T-helper 2 cell treated with Interferon-gamma antibody and Interleukin-4, amounts not matched to agents 5 μg/mL and 100 μg/mL, for 36 hours (primary cell): Measurements from ENCODE around the gene SH3TC1.
A peak's percentile ranks its signal among the peaks of the same experiment; 100 is the strongest.

Experiments
- DNase-seq: peaks from one replicate; pipeline ENCODE4 v3.0.0; 2021; ENCODE audit warnings: low spot score
- H3K27ac Mint-ChIP-seq: one replicate; pipeline ENCODE4 v1.8.0; 2021; ENCODE audit warnings: mild to moderate bottlenecking, mixed read lengths
- H3K27me3 Mint-ChIP-seq: one replicate; pipeline ENCODE4 v1.8.0; 2021; ENCODE audit warnings: low read depth, mixed read lengths
- H3K36me3 Mint-ChIP-seq: one replicate; pipeline ENCODE4 v1.8.0; 2021; ENCODE audit warnings: low read depth, mixed read lengths
- H3K4me1 Mint-ChIP-seq: one replicate; pipeline ENCODE4 v1.8.0; 2021; ENCODE audit warnings: low read depth, mixed read lengths
- H3K4me3 Mint-ChIP-seq: one replicate; pipeline ENCODE4 v1.8.0; 2022; ENCODE audit warnings: mild to moderate bottlenecking, moderate library complexity, mixed read lengths
- H3K9me3 Mint-ChIP-seq: one replicate; pipeline ENCODE4 v1.8.0; 2021; ENCODE audit warnings: mixed read lengths

Gene SH3TC1

DNA sequence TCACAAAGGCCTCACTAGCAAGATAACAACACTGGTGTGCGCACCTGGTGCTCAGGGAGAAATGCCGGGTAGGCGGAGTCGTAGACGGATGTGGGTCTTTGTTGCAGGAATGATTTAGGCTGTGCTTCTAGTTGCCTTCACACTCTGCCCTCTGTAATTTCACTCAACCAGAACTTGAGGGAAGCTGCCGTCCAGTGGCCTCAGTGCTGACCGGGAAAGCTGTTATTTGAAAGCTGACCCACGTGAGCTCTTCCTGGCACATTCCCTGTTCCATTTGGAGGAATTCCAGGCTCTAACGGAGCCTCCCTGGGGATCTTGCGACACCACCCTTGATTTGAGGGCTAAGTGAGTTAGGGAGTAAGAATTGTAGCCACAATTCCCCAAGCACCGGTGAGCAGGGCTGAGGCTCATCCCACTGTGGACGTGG, 15.9 kb downstream of the SH3TC1 start:
- Mint-ChIP-seq H3K27ac (no peak overlapping the region), H3K4me1 (peaks cover 7% of the 10 kb centered on the region), H3K9me3 (no peaks in the 10 kb centered on the region), H3K4me3 (no peak overlapping the region), H3K27me3 (no peaks in the 10 kb centered on the region), H3K36me3 (peaks cover 2% of the 10 kb centered on the region)
- DNase-seq = no peak

DNA sequence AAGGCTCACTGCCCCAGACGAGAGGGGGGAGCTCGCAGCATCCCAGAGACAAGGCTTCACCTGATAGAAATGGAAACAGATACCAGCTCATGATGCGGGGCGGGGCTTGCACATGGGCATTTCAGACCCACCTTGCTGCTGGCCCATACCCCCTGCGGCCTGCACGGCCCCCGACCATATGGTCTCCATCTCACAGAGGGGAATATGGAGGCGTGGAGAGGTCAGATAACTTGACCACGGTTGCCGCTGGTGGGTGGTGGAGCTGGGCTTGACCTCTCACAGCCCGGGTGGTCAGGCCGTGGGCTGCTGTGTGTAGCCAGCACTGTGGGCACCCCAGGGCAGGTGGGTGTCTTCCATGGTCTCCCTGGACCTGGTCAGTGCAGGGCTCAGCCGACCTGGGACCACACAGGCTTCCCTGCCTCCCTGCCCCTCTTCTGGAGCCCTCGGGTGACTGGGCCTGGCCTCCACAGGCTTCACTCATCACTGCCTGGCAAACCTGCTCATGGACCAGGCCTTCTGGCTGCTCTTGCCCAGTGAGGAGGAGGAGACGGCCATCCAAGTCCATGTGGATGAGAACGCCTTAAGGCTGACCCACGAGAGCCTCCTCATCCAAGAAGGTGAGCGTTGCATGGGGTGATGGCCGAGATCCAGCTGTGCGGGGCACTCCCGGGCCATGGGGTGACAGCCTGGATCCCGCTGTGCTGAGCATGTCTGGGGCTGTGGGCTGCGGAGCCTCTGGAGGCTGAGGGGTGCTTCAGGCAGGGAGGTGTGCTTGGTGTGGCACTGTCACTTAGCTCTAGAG, 16.8 kb downstream of the SH3TC1 start:
- H3K36me3 Mint-ChIP-seq = peaks cover 5% of the 10 kb centered on the region
- no peak overlapping the region for H3K4me3 Mint-ChIP-seq
- no peak overlapping the region for H3K27ac Mint-ChIP-seq
- DNase-seq = no peak
- H3K27me3 Mint-ChIP-seq = no peaks in the 10 kb centered on the region
- H3K9me3 Mint-ChIP-seq = no peaks in the 10 kb centered on the region
- peaks cover 7% of the 10 kb centered on the region for H3K4me1 Mint-ChIP-seq

DNA sequence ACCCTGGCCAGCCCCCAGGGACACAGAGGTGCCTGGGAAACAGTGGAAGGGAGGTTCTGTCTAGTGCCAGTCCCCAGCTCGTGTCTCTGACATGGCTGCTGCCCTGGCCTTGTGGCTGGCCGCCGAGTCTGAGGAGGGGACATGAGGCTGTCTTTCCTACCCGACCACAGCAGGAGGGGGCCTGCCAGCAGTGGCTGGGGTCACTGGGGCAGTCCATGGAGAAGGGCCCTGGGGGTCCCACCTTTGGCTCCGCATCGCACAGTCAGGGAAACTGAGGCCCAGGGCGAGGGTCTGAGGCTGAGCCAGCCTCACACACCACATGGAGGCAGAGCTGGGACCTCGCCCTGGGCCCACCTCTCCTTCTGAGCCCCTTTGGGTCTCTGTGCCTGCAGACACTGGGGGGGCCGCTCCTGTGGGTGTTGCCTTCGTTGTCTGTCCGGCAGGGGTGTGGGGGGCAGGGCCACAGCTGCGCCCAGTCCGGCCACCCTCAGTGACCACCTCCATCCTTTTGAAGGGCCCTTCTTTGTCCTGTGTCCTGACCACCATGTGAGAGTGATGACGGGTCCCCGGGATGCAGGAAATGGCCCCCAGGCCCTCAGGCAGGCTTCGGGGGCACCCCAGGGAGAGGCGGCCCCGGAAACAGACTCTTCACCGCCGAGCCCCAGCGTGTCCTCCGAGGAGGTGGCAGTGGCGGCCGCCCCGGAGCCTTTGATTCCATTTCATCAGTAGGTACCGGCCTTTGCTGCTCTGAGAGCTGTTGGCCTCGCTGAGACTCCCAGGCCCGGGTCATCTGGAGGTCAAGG, 17.6 kb downstream of the SH3TC1 start:
- no peaks in the 10 kb centered on the region for H3K9me3 Mint-ChIP-seq
- no peak overlapping the region for H3K27ac Mint-ChIP-seq
- no peaks in the 10 kb centered on the region for H3K27me3 Mint-ChIP-seq
- no peak overlapping the region for H3K4me3 Mint-ChIP-seq
- DNase-seq = no peak
- peaks cover 8% of the 10 kb centered on the region for H3K36me3 Mint-ChIP-seq
- peaks cover 12% of the 10 kb centered on the region for H3K4me1 Mint-ChIP-seq

DNA sequence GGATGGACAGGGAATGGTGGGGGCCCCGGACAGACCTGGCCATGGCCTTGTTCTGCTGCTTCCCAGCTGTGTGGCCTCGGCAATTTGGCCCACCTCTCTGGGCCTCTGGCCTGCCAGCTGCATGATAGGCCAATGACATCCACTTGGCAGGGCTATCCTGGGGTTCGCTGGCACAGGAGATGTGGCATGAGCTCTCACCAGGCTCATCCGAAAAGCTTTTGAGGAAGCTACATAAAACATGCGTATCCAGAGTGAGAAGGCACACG, 18.1 kb downstream of the SH3TC1 start:
- Mint-ChIP-seq H3K27ac (no peak overlapping the region), H3K4me3 (no peak overlapping the region), H3K4me1 (peaks cover 15% of the 10 kb centered on the region), H3K36me3 (peaks cover 8% of the 10 kb centered on the region), H3K27me3 (no peaks in the 10 kb centered on the region), H3K9me3 (no peaks in the 10 kb centered on the region)
- no peak for DNase-seq

DNA sequence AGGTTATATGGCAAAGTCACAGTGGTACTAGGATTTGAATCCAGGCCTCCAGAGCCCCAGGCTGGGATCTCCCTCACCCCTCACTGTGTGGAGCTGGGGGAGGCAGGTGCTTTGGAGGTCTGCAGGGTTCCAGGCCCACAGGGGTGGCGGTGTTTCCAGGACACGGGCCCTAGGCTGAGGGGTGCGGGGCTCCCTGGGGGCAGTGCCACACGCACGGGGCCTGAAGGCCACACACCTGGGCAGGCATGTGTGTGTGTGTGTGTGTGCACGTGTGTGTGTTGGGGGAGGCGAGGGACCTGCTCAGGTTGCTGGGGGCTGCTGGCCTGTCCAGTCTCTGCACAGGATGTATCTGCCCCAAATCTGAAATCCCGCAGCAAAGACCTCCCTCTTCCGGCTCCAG, 18.8 kb downstream of the SH3TC1 start:
- Mint-ChIP-seq H3K4me1 (peaks cover 18% of the 10 kb centered on the region), H3K9me3 (no peaks in the 10 kb centered on the region), H3K27ac (no peak overlapping the region), H3K4me3 (no peak overlapping the region), H3K27me3 (no peaks in the 10 kb centered on the region), H3K36me3 (peaks cover 10% of the 10 kb centered on the region)
- DNase-seq = no peak

DNA sequence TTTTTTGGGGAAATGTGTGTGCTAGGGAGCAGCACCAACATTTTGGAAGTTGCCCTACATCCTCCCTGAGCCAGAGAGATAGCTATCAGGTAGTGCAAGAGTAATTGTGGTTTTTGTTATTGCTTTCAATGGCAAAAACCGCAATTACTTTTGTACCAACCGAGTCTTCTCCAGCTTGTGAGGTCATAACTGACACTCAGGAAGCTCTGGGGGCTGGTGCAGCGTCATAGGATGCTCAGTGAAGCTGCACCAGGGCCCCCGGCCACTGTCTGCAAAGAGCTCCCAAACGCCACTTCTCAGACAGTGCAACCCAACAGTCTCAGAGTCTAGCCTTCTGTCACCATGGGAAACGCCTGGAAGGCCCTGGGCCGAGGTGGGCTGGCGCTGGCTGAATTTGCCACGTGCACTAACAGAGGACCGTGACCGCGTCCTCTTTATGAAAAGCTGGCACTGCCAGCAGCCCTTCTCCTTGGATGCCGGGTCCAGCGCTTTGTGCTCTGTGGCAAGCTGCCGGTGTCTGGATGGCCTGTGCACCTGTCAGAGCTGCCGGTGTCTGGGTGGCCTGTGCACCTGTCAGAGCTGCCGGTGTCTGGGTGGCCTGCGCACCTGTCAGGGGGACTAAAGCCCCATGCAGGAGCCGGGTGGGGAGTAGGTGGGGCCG, 19.4 kb downstream of the SH3TC1 start:
- Mint-ChIP-seq H3K36me3 (peaks cover 10% of the 10 kb centered on the region), H3K4me3 (no peak overlapping the region), H3K9me3 (no peaks in the 10 kb centered on the region), H3K4me1 (peaks cover 18% of the 10 kb centered on the region), H3K27ac (peak overlapping the region; percentile 57), H3K27me3 (no peaks in the 10 kb centered on the region)
- DNase-seq = no peak

DNA sequence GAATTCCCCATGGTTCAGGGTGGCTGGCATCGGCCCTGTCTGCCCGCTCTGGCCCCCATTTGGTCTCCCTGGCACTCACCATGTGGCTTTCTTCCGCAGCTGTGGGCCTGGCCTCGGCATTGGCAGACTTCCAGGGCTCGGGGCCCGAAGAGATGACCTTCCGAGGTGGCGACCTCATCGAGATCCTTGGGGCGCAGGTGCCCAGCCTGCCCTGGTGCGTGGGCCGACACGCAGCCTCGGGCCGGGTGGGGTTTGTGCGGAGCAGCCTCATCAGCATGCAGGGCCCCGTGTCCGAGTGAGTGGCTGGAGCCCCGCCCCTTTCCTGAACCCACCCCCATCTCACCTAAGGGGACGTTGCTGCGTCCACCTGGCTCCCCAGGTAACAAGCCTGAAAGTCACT, 20.1 kb downstream of the SH3TC1 start:
- H3K4me3 Mint-ChIP-seq = no peak overlapping the region
- H3K27ac Mint-ChIP-seq = no peak overlapping the region
- DNase-seq = no peak
- H3K4me1 Mint-ChIP-seq = peaks cover 18% of the 10 kb centered on the region
- no peaks in the 10 kb centered on the region for H3K9me3 Mint-ChIP-seq
- no peaks in the 10 kb centered on the region for H3K27me3 Mint-ChIP-seq
- peaks cover 17% of the 10 kb centered on the region for H3K36me3 Mint-ChIP-seq

DNA sequence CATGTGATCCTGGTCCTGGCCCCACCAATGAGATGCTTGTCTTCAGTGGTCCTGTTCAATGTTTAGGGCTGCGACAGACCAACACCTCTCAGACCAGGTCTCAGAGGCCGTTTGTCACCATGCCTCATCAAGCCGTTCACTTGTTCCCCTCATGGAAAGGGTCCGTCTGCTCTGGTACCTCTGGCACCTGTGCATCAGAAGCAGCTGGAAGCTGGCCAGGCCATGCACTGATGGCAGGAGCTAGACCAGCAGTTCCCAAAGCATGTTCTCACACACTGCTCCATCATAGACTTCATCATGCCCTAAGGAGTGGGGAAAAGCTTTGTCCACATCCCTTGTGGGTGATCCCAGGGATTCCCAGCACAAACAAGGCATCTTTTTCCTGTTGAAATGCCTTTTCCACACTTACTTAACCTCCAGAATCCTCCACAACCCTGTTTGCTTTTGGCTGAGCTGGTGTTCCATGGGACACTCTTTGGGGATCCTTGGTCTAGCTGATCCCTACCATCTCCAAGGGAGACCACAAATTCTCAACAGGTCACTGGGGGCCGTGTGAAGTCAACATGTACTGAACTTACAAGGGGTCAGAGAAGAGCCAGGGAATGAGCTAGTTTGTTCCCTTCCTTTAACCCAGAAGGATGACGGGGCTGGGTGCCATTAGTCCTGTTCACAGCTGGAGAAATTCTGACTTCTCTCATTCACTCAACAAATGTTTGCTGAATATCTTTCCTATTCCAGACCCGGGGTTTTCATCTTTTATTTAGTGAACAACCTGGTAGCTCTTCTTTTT, 21.8 kb downstream of the SH3TC1 start:
- Mint-ChIP-seq H3K9me3 (no peaks in the 10 kb centered on the region), H3K4me3 (no peak overlapping the region), H3K27ac (no peak overlapping the region), H3K4me1 (peaks cover 21% of the 10 kb centered on the region), H3K27me3 (no peaks in the 10 kb centered on the region), H3K36me3 (peaks cover 17% of the 10 kb centered on the region)
- DNase-seq = no peak

DNA sequence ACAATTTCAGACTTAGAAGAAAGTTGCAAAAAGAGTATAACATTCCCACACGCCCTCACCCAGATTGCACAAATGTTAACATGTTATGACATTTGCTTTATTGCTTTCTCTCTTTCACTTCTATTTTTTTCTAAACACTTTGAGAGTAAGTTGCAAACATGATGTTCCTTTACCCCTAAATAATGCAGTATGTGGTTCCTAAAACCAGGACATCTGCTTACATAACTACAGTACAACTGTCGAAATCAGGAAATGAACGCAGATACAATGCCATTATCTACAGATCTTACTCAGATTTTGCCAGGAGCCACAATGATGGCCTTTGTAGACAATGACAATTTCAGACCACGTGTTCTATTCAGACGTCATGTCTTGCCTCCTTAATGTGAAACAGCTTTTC, 22.4 kb downstream of the SH3TC1 start:
- Mint-ChIP-seq H3K27ac (peak overlapping the region; percentile 27), H3K4me1 (peaks cover 21% of the 10 kb centered on the region), H3K4me3 (no peak overlapping the region), H3K27me3 (no peaks in the 10 kb centered on the region), H3K36me3 (peaks cover 17% of the 10 kb centered on the region), H3K9me3 (no peaks in the 10 kb centered on the region)
- no peak for DNase-seq

DNA sequence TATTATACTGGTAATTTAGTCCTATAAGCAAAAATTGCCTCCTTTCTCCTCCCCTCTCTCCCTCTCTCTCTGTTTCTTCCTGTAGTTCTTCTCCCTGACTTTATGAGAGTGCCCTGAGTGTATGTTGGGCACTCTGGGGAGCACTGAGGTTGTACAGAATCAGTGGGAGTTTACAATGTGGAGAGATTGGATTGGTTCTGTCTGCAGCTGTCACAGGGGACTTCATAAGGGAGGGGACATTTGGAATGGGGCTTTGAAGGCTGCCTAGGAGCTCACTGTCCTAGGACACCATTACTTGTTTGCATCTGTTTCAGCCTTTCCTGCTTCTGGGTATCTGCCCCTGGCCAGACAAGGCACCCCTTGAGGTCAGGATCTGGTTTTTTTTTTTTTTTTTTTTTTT, 22.9 kb downstream of the SH3TC1 start:
- Mint-ChIP-seq H3K4me1 (peaks cover 21% of the 10 kb centered on the region), H3K36me3 (peaks cover 17% of the 10 kb centered on the region), H3K27ac (no peak overlapping the region), H3K4me3 (no peak overlapping the region), H3K27me3 (no peaks in the 10 kb centered on the region), H3K9me3 (no peaks in the 10 kb centered on the region)
- DNase-seq = no peak

DNA sequence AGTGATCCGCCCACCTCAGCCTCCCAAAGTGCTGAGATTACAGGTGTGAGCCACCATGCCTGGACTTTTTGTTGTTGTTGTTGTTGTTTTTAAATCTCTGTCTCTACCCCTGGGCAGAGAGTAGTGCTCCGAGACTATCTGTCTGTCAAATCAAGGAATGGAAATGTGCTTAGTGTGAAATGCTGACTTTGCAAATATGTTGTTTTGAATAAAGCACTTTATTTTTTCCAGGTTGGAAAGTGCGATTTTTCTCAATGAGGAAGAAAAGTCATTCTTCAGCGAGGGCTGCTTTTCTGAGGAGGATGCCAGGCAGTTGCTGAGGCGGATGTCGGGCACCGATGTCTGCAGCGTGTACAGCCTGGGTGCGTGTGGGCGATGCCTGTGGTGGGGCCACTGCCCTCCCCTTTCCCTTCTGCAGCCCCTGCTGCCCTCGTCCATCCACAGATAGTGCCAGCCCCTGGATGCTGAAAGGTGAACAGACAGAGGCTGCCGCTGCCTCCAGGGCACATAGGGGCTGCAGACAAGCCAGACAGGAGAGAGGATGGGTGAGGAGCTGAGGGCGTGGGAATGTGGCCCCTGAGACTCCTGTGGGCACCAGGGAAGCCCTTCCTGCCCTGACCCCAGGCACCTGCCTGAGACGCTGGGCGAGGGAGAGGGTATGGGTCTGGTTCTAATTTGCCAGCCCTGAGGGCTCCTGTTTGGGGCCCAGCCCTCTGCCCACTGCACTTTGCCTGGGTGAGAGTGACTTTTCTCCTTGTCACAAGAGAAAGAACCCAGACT, 23.7 kb downstream of the SH3TC1 start:
- DNase-seq = no peak
- no peaks in the 10 kb centered on the region for H3K9me3 Mint-ChIP-seq
- H3K4me3 Mint-ChIP-seq = no peak overlapping the region
- peak overlapping the region; percentile 26 for H3K27ac Mint-ChIP-seq
- H3K4me1 Mint-ChIP-seq = peaks cover 21% of the 10 kb centered on the region
- H3K36me3 Mint-ChIP-seq = peaks cover 17% of the 10 kb centered on the region
- H3K27me3 Mint-ChIP-seq = no peaks in the 10 kb centered on the region

DNA sequence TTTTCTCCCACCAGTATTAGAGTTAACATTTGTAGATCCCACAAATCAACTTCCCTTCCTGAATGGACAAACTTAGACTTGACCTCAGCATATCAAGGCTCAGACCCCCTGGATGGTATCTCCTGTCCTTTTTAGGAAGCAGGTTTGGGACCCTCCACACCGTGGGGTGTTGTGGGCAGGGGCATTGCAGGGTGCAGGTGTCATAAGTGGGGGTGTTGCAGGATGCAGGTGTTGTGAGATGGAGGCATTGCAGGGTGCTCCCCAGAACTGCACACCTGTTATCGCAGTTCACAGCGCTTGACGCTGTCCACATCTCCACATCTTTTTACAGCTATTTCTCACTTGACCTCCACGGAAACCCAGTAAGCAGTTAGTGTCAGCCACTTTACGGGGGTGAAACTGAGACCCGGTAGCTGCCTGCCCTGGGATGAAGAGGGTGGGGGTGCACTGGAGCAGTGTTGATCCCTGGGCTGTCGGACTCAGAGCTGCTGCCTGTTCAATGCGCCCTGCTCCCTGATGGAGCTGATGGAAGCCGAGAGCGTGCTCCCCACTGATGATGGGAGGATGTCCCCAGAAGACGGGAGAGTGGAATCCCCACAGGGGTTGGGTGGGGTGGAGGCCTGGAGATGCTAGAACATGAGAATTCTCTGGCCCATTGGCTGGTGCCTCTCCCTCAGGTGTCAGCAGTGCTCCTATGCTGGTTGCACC, 25.3 kb downstream of the SH3TC1 start:
- H3K36me3 Mint-ChIP-seq = peaks cover 17% of the 10 kb centered on the region
- no peak overlapping the region for H3K4me3 Mint-ChIP-seq
- no peaks in the 10 kb centered on the region for H3K27me3 Mint-ChIP-seq
- no peak overlapping the region for H3K27ac Mint-ChIP-seq
- H3K4me1 Mint-ChIP-seq = peaks cover 20% of the 10 kb centered on the region
- H3K9me3 Mint-ChIP-seq = no peaks in the 10 kb centered on the region
- DNase-seq = no peak
